Nephron progenitor cell (in vitro differentiated cells): Measurements from ENCODE around the gene BRINP3.
A peak's percentile ranks its signal among the peaks of the same experiment; 100 is the strongest.
"Not testable (repeated sequence)": the region's sequence is repeated elsewhere in the genome, so short reads cannot be mapped to it uniquely, and the experiment has no call there.

ENCODE experiments used
- DNase-seq: peaks from one replicate; pipeline ENCODE4 v3.0.0; 2021
- H3K27ac Mint-ChIP-seq: 2 replicates; pipeline ENCODE4 v1.8.0; 2021; ENCODE audit warnings: mild to moderate bottlenecking, moderate library complexity, mixed read lengths
- H3K27me3 Mint-ChIP-seq: 2 replicates; pipeline ENCODE4 v1.8.0; 2021; ENCODE audit warnings: mild to moderate bottlenecking, low read depth, mixed read lengths; ENCODE audit not compliant: poor library complexity
- H3K36me3 Mint-ChIP-seq: 2 replicates; pipeline ENCODE4 v1.8.0; 2021; ENCODE audit warnings: low read depth, mixed read lengths
- H3K4me1 Mint-ChIP-seq: 2 replicates; pipeline ENCODE4 v1.8.0; 2021; ENCODE audit warnings: mixed read lengths
- H3K4me3 Mint-ChIP-seq: 2 replicates; pipeline ENCODE4 v1.8.0; 2021; ENCODE audit warnings: mild to moderate bottlenecking, moderate library complexity, mixed read lengths
- H3K9me3 Mint-ChIP-seq: 2 replicates; pipeline ENCODE4 v1.8.0; 2021; ENCODE audit warnings: mild to moderate bottlenecking, moderate library complexity, mixed read lengths
- TF ChIP-seq, protein P1 (sequence below): fragments of 200-600 bp; sonication (generic); IDR thresholded peaks from 2 replicates; pipeline ENCODE4 v1.5.0; 2021; ENCODE audit warnings: antibody characterized with exemption

BRINP3 gene

DNA sequence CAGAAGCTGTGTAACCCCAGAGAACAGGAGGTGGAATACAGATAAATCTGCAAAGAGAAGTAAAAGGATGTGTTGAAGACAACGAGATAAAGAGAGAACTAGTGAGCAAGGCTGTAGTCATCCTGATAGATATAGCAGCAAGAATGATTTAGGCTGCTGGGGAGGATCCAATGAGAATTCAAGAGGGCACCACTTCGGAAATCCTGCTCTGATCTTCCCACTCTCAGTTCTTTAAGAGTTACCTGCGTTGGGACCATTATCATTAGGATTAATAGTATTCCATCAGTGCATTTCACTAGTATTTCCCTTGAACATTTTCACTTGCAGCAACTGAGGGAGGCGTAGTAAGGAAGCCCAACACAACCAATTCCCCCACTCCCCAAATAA lies at the start of gene BRINP3:
BRINP3 (minus strand) TSS at position 103 of the 387 bp plus-strand sequence.
- no peak for DNase-seq
- Mint-ChIP-seq H3K27ac (no peak within 1 kb of the TSS), H3K27me3 (peaks cover 62% of the 10 kb centered on the region), H3K9me3 (no peaks in the 10 kb centered on the region), H3K36me3 (no peaks in the 10 kb centered on the region), H3K4me3 (peak within 1 kb of the TSS; percentile 87), H3K4me1 (peaks cover 50% of the 10 kb centered on the region)
- TF ChIP-seq, protein P1, sequence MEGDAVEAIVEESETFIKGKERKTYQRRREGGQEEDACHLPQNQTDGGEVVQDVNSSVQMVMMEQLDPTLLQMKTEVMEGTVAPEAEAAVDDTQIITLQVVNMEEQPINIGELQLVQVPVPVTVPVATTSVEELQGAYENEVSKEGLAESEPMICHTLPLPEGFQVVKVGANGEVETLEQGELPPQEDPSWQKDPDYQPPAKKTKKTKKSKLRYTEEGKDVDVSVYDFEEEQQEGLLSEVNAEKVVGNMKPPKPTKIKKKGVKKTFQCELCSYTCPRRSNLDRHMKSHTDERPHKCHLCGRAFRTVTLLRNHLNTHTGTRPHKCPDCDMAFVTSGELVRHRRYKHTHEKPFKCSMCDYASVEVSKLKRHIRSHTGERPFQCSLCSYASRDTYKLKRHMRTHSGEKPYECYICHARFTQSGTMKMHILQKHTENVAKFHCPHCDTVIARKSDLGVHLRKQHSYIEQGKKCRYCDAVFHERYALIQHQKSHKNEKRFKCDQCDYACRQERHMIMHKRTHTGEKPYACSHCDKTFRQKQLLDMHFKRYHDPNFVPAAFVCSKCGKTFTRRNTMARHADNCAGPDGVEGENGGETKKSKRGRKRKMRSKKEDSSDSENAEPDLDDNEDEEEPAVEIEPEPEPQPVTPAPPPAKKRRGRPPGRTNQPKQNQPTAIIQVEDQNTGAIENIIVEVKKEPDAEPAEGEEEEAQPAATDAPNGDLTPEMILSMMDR = no peak

DNA sequence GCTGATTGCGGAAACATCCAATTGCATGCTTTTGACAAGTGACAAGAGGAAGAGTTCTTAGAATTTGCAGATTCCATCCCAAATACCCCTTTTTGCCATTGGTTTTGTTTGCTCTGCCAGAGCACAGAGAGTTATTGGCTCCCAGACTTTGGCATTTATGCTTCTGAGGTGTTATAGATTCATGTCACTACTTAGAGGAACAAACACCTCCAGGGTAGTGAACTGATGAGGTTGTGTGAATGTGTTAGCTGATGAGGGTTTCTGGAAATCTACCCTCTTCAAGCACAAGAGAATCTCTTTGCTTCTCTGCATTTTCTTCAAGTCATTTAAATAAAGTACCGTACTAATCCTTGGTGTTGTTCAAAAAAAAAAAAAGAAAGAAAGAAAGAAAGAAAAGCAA lies 33.9 kb upstream of the BRINP3 start:
- no peaks in the 10 kb centered on the region for H3K27me3 Mint-ChIP-seq
- TF ChIP-seq, protein P1 = no peak
- H3K9me3 Mint-ChIP-seq = no peaks in the 10 kb centered on the region
- H3K4me1 Mint-ChIP-seq = no peaks in the 10 kb centered on the region
- no peak overlapping the region for H3K27ac Mint-ChIP-seq
- no peak overlapping the region for H3K4me3 Mint-ChIP-seq
- no peaks in the 10 kb centered on the region for H3K36me3 Mint-ChIP-seq
- no peak for DNase-seq

- Mint-ChIP-seq H3K27me3 (no peaks in the 10 kb centered on the region), H3K4me1 (no peaks in the 10 kb centered on the region), H3K4me3 (no peak overlapping the region), H3K36me3 (no peaks in the 10 kb centered on the region), H3K27ac (no peak overlapping the region), H3K9me3 (peaks cover 13% of the 10 kb centered on the region)
- TF ChIP-seq, protein P1 = no peak
- no peak for DNase-seq
These were observed 29.7 kb upstream of the BRINP3 start for GRCh38 chr1:190507357-190507756.

DNA sequence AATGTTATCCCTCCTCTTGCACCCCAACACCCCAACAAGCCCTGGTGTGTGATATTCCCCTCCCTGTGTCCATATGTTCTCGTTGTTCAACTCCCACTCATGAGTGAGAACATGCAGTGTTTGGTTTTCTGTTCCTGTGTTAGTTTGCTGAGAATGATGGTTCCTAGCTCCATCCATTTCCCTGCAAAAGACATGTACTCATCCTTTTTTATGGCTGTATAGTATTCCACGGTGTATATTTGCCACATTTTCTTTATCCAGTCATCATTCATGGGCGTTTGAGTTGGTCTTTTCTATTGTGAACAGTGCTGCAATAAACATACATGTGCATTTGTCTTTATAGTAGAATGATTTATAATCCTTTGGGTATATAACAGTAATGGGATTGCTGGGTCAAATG lies 26.9 kb upstream of the BRINP3 start:
- H3K4me1 Mint-ChIP-seq, H3K27me3 Mint-ChIP-seq, DNase-seq, H3K27ac Mint-ChIP-seq, H3K4me3 Mint-ChIP-seq, H3K36me3 Mint-ChIP-seq: not testable (repeated sequence)
- peaks cover 13% of the 10 kb centered on the region for H3K9me3 Mint-ChIP-seq

GRCh38 chr1:190497565-190497964 lies 19.9 kb upstream of the BRINP3 start:
- DNase-seq = no peak
- Mint-ChIP-seq H3K27ac (no peak overlapping the region), H3K4me3 (no peak overlapping the region), H3K36me3 (no peaks in the 10 kb centered on the region), H3K9me3 (no peaks in the 10 kb centered on the region), H3K4me1 (no peaks in the 10 kb centered on the region), H3K27me3 (no peaks in the 10 kb centered on the region)
- TF ChIP-seq, protein P1 = no peak

GRCh38 chr1:190494451-190494850 lies 16.8 kb upstream of the BRINP3 start:
- TF ChIP-seq, protein P1 = no peak
- H3K4me3 Mint-ChIP-seq = no peak overlapping the region
- H3K9me3 Mint-ChIP-seq = no peaks in the 10 kb centered on the region
- no peaks in the 10 kb centered on the region for H3K4me1 Mint-ChIP-seq
- no peak for DNase-seq
- no peaks in the 10 kb centered on the region for H3K36me3 Mint-ChIP-seq
- H3K27ac Mint-ChIP-seq = no peak overlapping the region
- no peaks in the 10 kb centered on the region for H3K27me3 Mint-ChIP-seq
